SK-N-SH (cell line): ENCODE results near the gene MT1X. TPM values are rescaled to one million over a fixed set of nuclear protein-coding genes. Genes with fewer than 3 reads are reported as not detected.

Experiments
- CTCF ChIA-PET: fragments of 300-600, 350-600 bp; formaldehyde crosslinking; extraction: SDS; loops from one replicate; lab custom pipeline; 2021; lab: Yijun Ruan, JAX
- POLR2A ChIA-PET: fragments of 350-600 bp; sonication (Branson Sonifier 250); formaldehyde crosslinking; extraction: SDS; loops from one replicate; lab custom pipeline; 2020; ENCODE audit warnings: antibody characterized with exemption, inconsistent platforms; lab: Yijun Ruan, JAX
- DNase-seq: peaks from one replicate; pipeline ENCODE4 v3.0.0; 2012
- H2AFZ ChIP-seq: fragments of 200-600 bp; sonication (generic); 2 replicates; pipeline ENCODE4 v1.8.1; 2016; ENCODE audit warnings: antibody characterized with exemption, mild to moderate bottlenecking, low read depth
- H3F3A ChIP-seq: fragments of 200-600 bp; sonication (generic); replicated peaks from 2 replicates; pipeline ENCODE3; 2016; ENCODE audit warnings: antibody characterized with exemption, mild to moderate bottlenecking; ENCODE audit not compliant: insufficient read depth
- H3K27ac ChIP-seq, 2 experiments: fragments of 200-500 bp in 1 of 2; fragments of 200-600 bp in 1 of 2; sonication (Bioruptor generic) in 1 of 2; sonication (generic), shearing (Covaris generic) in 1 of 2; 2 replicates each; pipeline versions ENCODE4 v1.5.1 to v1.6.1; 2014 to 2016; ENCODE audit warnings: low read depth in 2 of 2, inconsistent platforms in 1 of 2, low read length in 1 of 2, mild to moderate bottlenecking in 1 of 2, mixed read lengths in 1 of 2
- H3K27me3 ChIP-seq: fragments of 200-600 bp; sonication (generic), shearing (Covaris generic); 2 replicates; pipeline ENCODE4 v1.6.1; 2016; ENCODE audit warnings: mixed run types; ENCODE audit not compliant: insufficient read depth
- H3K36me3 ChIP-seq, 2 experiments: fragments of 200-500 bp in 1 of 2; fragments of 200-600 bp in 1 of 2; sonication (Bioruptor generic) in 1 of 2; sonication (generic) in 1 of 2; replicated peaks in 1 of 2; 2 replicates each; pipeline versions ENCODE3 to v1.5.1; 2014 to 2016; ENCODE audit warnings: low read length in 1 of 2, mild to moderate bottlenecking in 1 of 2; ENCODE audit not compliant: insufficient read depth in 2 of 2, control insufficient read depth in 1 of 2
- H3K4me1 ChIP-seq, 2 experiments: fragments of 200-500 bp in 1 of 2; fragments of 200-600 bp in 1 of 2; sonication (Bioruptor generic) in 1 of 2; sonication (generic), shearing (Covaris generic) in 1 of 2; 2 replicates each; pipeline versions ENCODE4 v1.5.1 to v1.6.1; 2014 to 2016; ENCODE audit warnings: low read depth in 1 of 2, low read length in 1 of 2, mixed run types in 1 of 2; ENCODE audit not compliant: insufficient read depth in 2 of 2, control insufficient read depth in 1 of 2
- H3K4me2 ChIP-seq: fragments of 200-600 bp; sonication (generic), shearing (Covaris generic); 2 replicates; pipeline ENCODE4 v1.6.1; 2017; ENCODE audit warnings: mixed run types
- H3K4me3 ChIP-seq, 2 experiments: fragments of 200-500 bp in 1 of 2; fragments of 200-600 bp in 1 of 2; sonication (Bioruptor generic) in 1 of 2; sonication (generic), shearing (Covaris generic) in 1 of 2; 2 replicates each; pipeline versions ENCODE4 v1.5.1 to v1.8.1; 2014 to 2016; ENCODE audit warnings: low read depth in 2 of 2, inconsistent platforms in 1 of 2, low read length in 1 of 2, mild to moderate bottlenecking in 1 of 2, mixed read lengths in 1 of 2, moderate library complexity in 1 of 2
- H3K79me2 ChIP-seq: fragments of 200-600 bp; sonication (generic); 2 replicates; pipeline ENCODE4 v1.8.1; 2017; ENCODE audit warnings: mild to moderate bottlenecking; ENCODE audit not compliant: insufficient read depth
- H3K9ac ChIP-seq: fragments of 200-600 bp; sonication (generic); 2 replicates; pipeline ENCODE4 v1.6.1; 2017; ENCODE audit warnings: mixed run types
- H3K9me2 ChIP-seq: fragments of 200-600 bp; sonication (generic); 2 replicates; pipeline ENCODE4 v1.6.1; 2017; ENCODE audit warnings: mixed run types
- H3K9me3 ChIP-seq: fragments of 200-600 bp; sonication (generic); 2 replicates; pipeline ENCODE4 v1.6.1; 2017; ENCODE audit warnings: mixed run types, mild to moderate bottlenecking, moderate library complexity
- H4K20me1 ChIP-seq: fragments of 200-600 bp; sonication (generic); 2 replicates; pipeline ENCODE4 v1.6.1; 2017; ENCODE audit warnings: mild to moderate bottlenecking, mixed run types; ENCODE audit not compliant: insufficient read depth
- CTCF ChIP-seq: fragments of 200-600 bp; sonication (generic); IDR thresholded peaks from 2 replicates; pipeline ENCODE4 v1.6.1; 2017; ENCODE audit warnings: antibody characterized with exemption, mild to moderate bottlenecking, moderate library complexity
- ELF1 ChIP-seq: IDR thresholded peaks from 2 replicates; pipeline ENCODE4 v1.4.0; 2012
- NFIC ChIP-seq: IDR thresholded peaks from 2 replicates; pipeline ENCODE4 v1.4.0; 2012; ENCODE audit warnings: borderline replicate concordance
- NRF1 ChIP-seq: IDR thresholded peaks from 2 replicates; pipeline ENCODE4 v1.6.1; 2012; ENCODE audit warnings: low read depth, mild to moderate bottlenecking, low read length
- POLR2AphosphoS5 ChIP-seq: IDR thresholded peaks from 2 replicates; pipeline ENCODE4 v1.6.1; 2012; ENCODE audit warnings: low read depth, low read length
- RAD21 ChIP-seq: IDR thresholded peaks from 2 replicates; pipeline ENCODE4 v1.6.1; 2012; ENCODE audit warnings: mild to moderate bottlenecking, low read length
- REST ChIP-seq: IDR thresholded peaks from 2 replicates; pipeline ENCODE4 v1.6.1; 2012; ENCODE audit warnings: mild to moderate bottlenecking, low read depth, low read length, moderate library complexity
- RXRA ChIP-seq: IDR thresholded peaks from 2 replicates; pipeline ENCODE4 v1.4.0; 2012; ENCODE audit warnings: low read depth, mild to moderate bottlenecking, borderline replicate concordance
- SIN3A ChIP-seq: IDR thresholded peaks from 2 replicates; pipeline ENCODE4 v1.6.1; 2012; ENCODE audit warnings: low read depth, mild to moderate bottlenecking, low read length, moderate library complexity, borderline replicate concordance
- SMC3 ChIP-seq: IDR thresholded peaks from 2 replicates; pipeline ENCODE4 v1.6.1; 2012; ENCODE audit warnings: low read depth, low read length, improper control_type of control experiment
- TAF1 ChIP-seq: IDR thresholded peaks from 2 replicates; pipeline ENCODE4 v1.6.1; 2012; ENCODE audit warnings: low read depth, mild to moderate bottlenecking, low read length, moderate library complexity, borderline replicate concordance
- USF1 ChIP-seq: IDR thresholded peaks from 2 replicates; pipeline ENCODE4 v1.4.0; 2012; ENCODE audit warnings: low read depth, borderline replicate concordance
- ZBTB33 ChIP-seq: IDR thresholded peaks from 2 replicates; pipeline ENCODE4 v1.4.0; 2012; ENCODE audit warnings: low read depth, borderline replicate concordance
- WGBS: methylation state at CpG from one replicate; pipeline ENCODE4 v1.1.6; 2017; ENCODE audit warnings: low lambda C conversion rate; 5-methylcytosine and 5-hydroxymethylcytosine counted together
- polyA plus RNA-seq, 3 experiments: library from polyadenylated mRNA; depleted of rRNA; stranded (reverse); fragments of >200 nt; gene quantifications; 2 replicates each; pipeline ENCODE4 v1.2.3, GENCODE V29; 2012

Gene MT1X
- polyA plus RNA-seq, 1 of the 3 experiments (the other 2 are of a cell fraction) = 213 TPM

- no peaks in the 10 kb centered on the region for H3F3A ChIP-seq
- no peak overlapping the region for H3K4me3 ChIP-seq
- H3K79me2 ChIP-seq = no peaks in the 10 kb centered on the region
- H3K9me2 ChIP-seq = no peaks in the 10 kb centered on the region
- H3K9me3 ChIP-seq = no peaks in the 10 kb centered on the region
- no peak overlapping the region for H3K4me2 ChIP-seq
- POLR2A ChIA-PET = no interaction called here
- peak; percentile 82 for TF ChIP-seq REST
- no peak for TF ChIP-seq RAD21
- peaks cover 0 to 7% of the 10 kb centered on the region in 2 experiments; a peak in 2 of 4 replicates for H3K4me1 ChIP-seq
- H3K27me3 ChIP-seq = 0 out of 2 replicates have a peak, but pooled peaks cover 19% of the 10 kb centered on the region
- CTCF ChIA-PET = no interaction called here
- H3K36me3 ChIP-seq = no peaks in the 10 kb centered on the region
- no peak overlapping the region for H2AFZ ChIP-seq
- DNase-seq = no peak
- no peak overlapping the region for H3K27ac ChIP-seq
- no peaks in the 10 kb centered on the region for H4K20me1 ChIP-seq
- WGBS = 0% methylated on average over 1 of the region's 1 CpG
- no peak overlapping the region for H3K9ac ChIP-seq
Observed at GRCh38 chr16:56645838-56646237, 36.4 kb upstream of the MT1X start.

- 74% methylated on average over 11 of the region's 33 CpGs for WGBS
- H3F3A ChIP-seq = no peaks in the 10 kb centered on the region
- H3K4me3 ChIP-seq = no peak overlapping the region
- H3K36me3 ChIP-seq = no peaks in the 10 kb centered on the region
- H2AFZ ChIP-seq = no peak overlapping the region
- DNase-seq = no peak
- H4K20me1 ChIP-seq = no peaks in the 10 kb centered on the region
- no peaks in the 10 kb centered on the region for H3K9me3 ChIP-seq
- H3K4me1 ChIP-seq = peaks cover 0 to 7% of the 10 kb centered on the region in 2 experiments; a peak in 2 of 4 replicates
- H3K79me2 ChIP-seq = no peaks in the 10 kb centered on the region
- 0 out of 2 replicates have a peak, but pooled peaks cover 19% of the 10 kb centered on the region for H3K27me3 ChIP-seq
- TF ChIP-seq NRF1 (no peak), POLR2AphosphoS5 (no peak), SMC3 (no peak), NFIC (no peak), RXRA (no peak), REST (no peak), TAF1 (no peak), USF1 (no peak), ELF1 (no peak), CTCF (no peak), SIN3A (no peak), ZBTB33 (no peak)
- POLR2A ChIA-PET = no interaction called here
- no peak overlapping the region for H3K4me2 ChIP-seq
- CTCF ChIA-PET = no interaction called here
- no peak overlapping the region for H3K27ac ChIP-seq
- no peak overlapping the region for H3K9ac ChIP-seq
- H3K9me2 ChIP-seq = no peaks in the 10 kb centered on the region
Observed at GRCh38 chr16:56647641-56648431, 34.4 kb upstream of the MT1X start.
